Femur (tissue), 1 donor: Measurements from ENCODE around the gene HCST.
"Not testable (repeated sequence)": the region's sequence is repeated elsewhere in the genome, so short reads cannot be mapped to it uniquely, and the experiment has no call there.

Experiments
- DNase-seq: peaks from one replicate; pipeline ENCODE4 v3.0.0-alpha.2; 2017

Gene HCST

GRCh38 chr19:35879770-35880317 lies 22.5 kb upstream of the HCST start:
- DNase-seq = peak; percentile 92

GRCh38 chr19:35882114-35882832 lies 20.1 kb upstream of the HCST start:
- no peak for DNase-seq

- DNase-seq = no peak
Measured at GRCh38 chr19:35883882-35884281, 18.4 kb upstream of the HCST start.

GRCh38 chr19:35885225-35885738 lies 17.0 kb upstream of the HCST start:
- no peak for DNase-seq

GRCh38 chr19:35885904-35886303 lies 16.4 kb upstream of the HCST start:
- no peak for DNase-seq

- no peak for DNase-seq
Measured at GRCh38 chr19:35887197-35887596, 15.1 kb upstream of the HCST start.

- no peak for DNase-seq
Measured at GRCh38 chr19:35888398-35888797, 13.9 kb upstream of the HCST start.

GRCh38 chr19:35889370-35890112 lies 12.8 kb upstream of the HCST start:
- no peak for DNase-seq

GRCh38 chr19:35890113-35890650 lies 12.1 kb upstream of the HCST start:
- DNase-seq = no peak

- not testable (repeated sequence) for DNase-seq
Measured at GRCh38 chr19:35891819-35892218, 10.5 kb upstream of the HCST start.

GRCh38 chr19:35894342-35894741 lies 8.0 kb upstream of the HCST start:
- DNase-seq = no peak

- DNase-seq = no peak
Measured at GRCh38 chr19:35895911-35896642, 6.3 kb upstream of the HCST start.

- DNase-seq = no peak
Measured at GRCh38 chr19:35896643-35897040, 5.7 kb upstream of the HCST start.

- no peak for DNase-seq
Measured at GRCh38 chr19:35897706-35898451, 4.5 kb upstream of the HCST start.

GRCh38 chr19:35898499-35898809 lies 3.9 kb upstream of the HCST start:
- DNase-seq = no peak

- peak; percentile 86 for DNase-seq
Measured at GRCh38 chr19:35899547-35900214, 2.6 kb upstream of the HCST start.

- no peak for DNase-seq
Measured at GRCh38 chr19:35901055-35901644, 1.2 kb upstream of the HCST start.

- DNase-seq = no peak
Measured at GRCh38 chr19:35902870-35903475, 644 bp downstream of the HCST start.

- DNase-seq = peak; percentile 84
Measured at GRCh38 chr19:35903550-35904179, 1.3 kb downstream of the HCST start.

- DNase-seq = no peak
Measured at GRCh38 chr19:35904311-35905068, 2.2 kb downstream of the HCST start.
